Measurements from ENCODE around the gene CCT6A.
A peak's percentile ranks its signal among the peaks of the same experiment; 100 is the strongest.

DNA sequence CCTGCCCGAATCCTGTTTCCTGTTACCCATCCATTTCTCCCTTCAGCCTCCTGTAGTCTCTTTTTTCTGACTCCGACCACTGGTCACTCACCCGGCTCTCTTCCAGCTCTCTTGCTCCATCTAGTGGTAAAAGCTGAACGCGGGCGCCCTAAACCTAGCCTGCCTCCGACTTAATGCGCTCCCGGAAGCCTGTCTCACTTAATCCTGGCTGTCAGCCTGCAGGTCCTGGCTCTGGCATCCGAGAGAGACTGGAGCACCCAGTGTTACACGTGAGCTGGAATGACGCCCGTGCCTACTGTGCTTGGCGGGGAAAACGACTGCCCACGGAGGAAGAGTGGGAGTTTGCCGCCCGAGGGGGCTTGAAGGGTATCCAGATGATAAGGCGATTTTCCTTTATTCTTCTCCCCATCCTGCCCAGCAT, 22.8 kb downstream of the CCT6A start:
- TF ChIP-seq, protein P1, sequence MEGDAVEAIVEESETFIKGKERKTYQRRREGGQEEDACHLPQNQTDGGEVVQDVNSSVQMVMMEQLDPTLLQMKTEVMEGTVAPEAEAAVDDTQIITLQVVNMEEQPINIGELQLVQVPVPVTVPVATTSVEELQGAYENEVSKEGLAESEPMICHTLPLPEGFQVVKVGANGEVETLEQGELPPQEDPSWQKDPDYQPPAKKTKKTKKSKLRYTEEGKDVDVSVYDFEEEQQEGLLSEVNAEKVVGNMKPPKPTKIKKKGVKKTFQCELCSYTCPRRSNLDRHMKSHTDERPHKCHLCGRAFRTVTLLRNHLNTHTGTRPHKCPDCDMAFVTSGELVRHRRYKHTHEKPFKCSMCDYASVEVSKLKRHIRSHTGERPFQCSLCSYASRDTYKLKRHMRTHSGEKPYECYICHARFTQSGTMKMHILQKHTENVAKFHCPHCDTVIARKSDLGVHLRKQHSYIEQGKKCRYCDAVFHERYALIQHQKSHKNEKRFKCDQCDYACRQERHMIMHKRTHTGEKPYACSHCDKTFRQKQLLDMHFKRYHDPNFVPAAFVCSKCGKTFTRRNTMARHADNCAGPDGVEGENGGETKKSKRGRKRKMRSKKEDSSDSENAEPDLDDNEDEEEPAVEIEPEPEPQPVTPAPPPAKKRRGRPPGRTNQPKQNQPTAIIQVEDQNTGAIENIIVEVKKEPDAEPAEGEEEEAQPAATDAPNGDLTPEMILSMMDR (IDR thresholded peaks at IDR 0.05; ENCODE audit: poor library complexity, severe bottlenecking) = peak; percentile 81
- TF ChIP-seq SMC3 (conservative IDR thresholded peaks at IDR 0.05; ENCODE audit: poor library complexity) (peak; percentile 80), MXI1 (conservative IDR thresholded peaks at IDR 0.05; ENCODE audit: poor library complexity, severe bottlenecking) (no peak), TAF1 (IDR thresholded peaks at IDR 0.05; ENCODE audit: low read depth) (no peak), EZH2 (IDR thresholded peaks at IDR 0.05; ENCODE audit: borderline replicate concordance, insufficient read depth, low read length, poor library complexity, severe bottlenecking) (no peak), POLR2AphosphoS5 (IDR thresholded peaks at IDR 0.05) (no peak), RAD21 (conservative IDR thresholded peaks at IDR 0.05) (peak; percentile 73)
- TF ChIP-seq, protein P2, sequence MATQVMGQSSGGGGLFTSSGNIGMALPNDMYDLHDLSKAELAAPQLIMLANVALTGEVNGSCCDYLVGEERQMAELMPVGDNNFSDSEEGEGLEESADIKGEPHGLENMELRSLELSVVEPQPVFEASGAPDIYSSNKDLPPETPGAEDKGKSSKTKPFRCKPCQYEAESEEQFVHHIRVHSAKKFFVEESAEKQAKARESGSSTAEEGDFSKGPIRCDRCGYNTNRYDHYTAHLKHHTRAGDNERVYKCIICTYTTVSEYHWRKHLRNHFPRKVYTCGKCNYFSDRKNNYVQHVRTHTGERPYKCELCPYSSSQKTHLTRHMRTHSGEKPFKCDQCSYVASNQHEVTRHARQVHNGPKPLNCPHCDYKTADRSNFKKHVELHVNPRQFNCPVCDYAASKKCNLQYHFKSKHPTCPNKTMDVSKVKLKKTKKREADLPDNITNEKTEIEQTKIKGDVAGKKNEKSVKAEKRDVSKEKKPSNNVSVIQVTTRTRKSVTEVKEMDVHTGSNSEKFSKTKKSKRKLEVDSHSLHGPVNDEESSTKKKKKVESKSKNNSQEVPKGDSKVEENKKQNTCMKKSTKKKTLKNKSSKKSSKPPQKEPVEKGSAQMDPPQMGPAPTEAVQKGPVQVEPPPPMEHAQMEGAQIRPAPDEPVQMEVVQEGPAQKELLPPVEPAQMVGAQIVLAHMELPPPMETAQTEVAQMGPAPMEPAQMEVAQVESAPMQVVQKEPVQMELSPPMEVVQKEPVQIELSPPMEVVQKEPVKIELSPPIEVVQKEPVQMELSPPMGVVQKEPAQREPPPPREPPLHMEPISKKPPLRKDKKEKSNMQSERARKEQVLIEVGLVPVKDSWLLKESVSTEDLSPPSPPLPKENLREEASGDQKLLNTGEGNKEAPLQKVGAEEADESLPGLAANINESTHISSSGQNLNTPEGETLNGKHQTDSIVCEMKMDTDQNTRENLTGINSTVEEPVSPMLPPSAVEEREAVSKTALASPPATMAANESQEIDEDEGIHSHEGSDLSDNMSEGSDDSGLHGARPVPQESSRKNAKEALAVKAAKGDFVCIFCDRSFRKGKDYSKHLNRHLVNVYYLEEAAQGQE (IDR thresholded peaks at IDR 0.05; ENCODE audit: borderline replicate concordance) = no peak

All from neural cell (in vitro differentiated cells).